ENCODE data around the gene ANKRD63.

The ANKRD63 gene

GRCh38 chr15:40300367-40300766 is 17.5 kb upstream of the ANKRD63 start:
- no peak for TF ChIP-seq CTCF (conservative IDR thresholded peaks at IDR 0.05)

GRCh38 chr15:40298216-40298935 is 15.5 kb upstream of the ANKRD63 start:
- TF ChIP-seq CTCF (conservative IDR thresholded peaks at IDR 0.05) = no peak
- H3K27ac ChIP-seq = no peak overlapping the region

More at GRCh38 chr15:40300367-40300766, 17.5 kb upstream of the ANKRD63 start:
- no peak overlapping the region for H3K27ac ChIP-seq

- TF ChIP-seq CTCF (conservative IDR thresholded peaks at IDR 0.05) = no peak
- peak overlapping the region; percentile 31; the same call in 1 of the 2 replicates for H3K27ac ChIP-seq
Measured at GRCh38 chr15:40297356-40297755, 14.5 kb upstream of the ANKRD63 start.

GRCh38 chr15:40296561-40297230 is 13.8 kb upstream of the ANKRD63 start:
- peak overlapping the region; percentile 31; the same call in 1 of the 2 replicates for H3K27ac ChIP-seq
- TF ChIP-seq CTCF (conservative IDR thresholded peaks at IDR 0.05) = no peak

GRCh38 chr15:40295877-40296560 is 13.2 kb upstream of the ANKRD63 start:
- TF ChIP-seq CTCF (conservative IDR thresholded peaks at IDR 0.05) = no peak
- H3K27ac ChIP-seq = peak overlapping the region; percentile 31; the same call in 1 of the 2 replicates

- H3K27ac ChIP-seq = peak overlapping the region; percentile 31; the same call in 1 of the 2 replicates
- TF ChIP-seq CTCF (conservative IDR thresholded peaks at IDR 0.05) = no peak
Measured at GRCh38 chr15:40295297-40295696, 12.4 kb upstream of the ANKRD63 start.

Data from VCaP (cell line).